ENCODE data around the gene KIAA2012.

Gene KIAA2012

DNA sequence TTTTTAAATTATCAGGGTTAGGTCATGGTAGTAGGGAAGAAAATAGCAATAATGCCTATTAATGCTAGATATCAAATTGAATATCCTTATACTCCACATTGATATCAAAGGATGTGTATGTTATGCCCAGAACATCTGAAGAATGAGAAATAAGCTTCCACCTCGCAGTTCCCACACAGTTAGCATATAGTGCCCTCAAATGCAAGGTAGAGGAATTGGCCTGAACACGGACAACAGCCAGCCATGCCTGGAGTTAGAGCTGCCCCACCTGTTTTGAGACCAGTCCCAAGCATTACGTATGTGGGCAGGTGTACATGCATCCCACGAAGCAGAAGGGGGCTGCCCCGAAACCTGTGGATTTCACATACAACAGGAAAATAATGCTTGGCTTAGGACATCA, 85.7 kb downstream of the KIAA2012 start:
- no peak for TF ChIP-seq ZBTB7A (IDR thresholded peaks at IDR 0.05; ENCODE audit: low read depth)
- TF ChIP-seq CREB1 (IDR thresholded peaks at IDR 0.05; ENCODE audit: low read depth) = no peak
- no peak for TF ChIP-seq NFIC (IDR thresholded peaks at IDR 0.05)
- TF ChIP-seq FOXM1 (IDR thresholded peaks at IDR 0.05; ENCODE audit: borderline replicate concordance, low read depth) = no peak
- TF ChIP-seq EP300 (IDR thresholded peaks at IDR 0.05; ENCODE audit: borderline replicate concordance) = no peak
- TF ChIP-seq TAF1 (IDR thresholded peaks at IDR 0.05; ENCODE audit: low read depth) = no peak
- no peak for TF ChIP-seq TEAD4 (IDR thresholded peaks at IDR 0.05)
- TF ChIP-seq YY1 (IDR thresholded peaks at IDR 0.05; ENCODE audit: low read depth) = no peak
- TF ChIP-seq RAD21 (IDR thresholded peaks at IDR 0.05; ENCODE audit: low read depth) = peak; percentile 60

- TF ChIP-seq CREB1 (IDR thresholded peaks at IDR 0.05; ENCODE audit: low read depth) = no peak
- TF ChIP-seq RAD21 (IDR thresholded peaks at IDR 0.05; ENCODE audit: low read depth) = no peak
- no peak for TF ChIP-seq EP300 (IDR thresholded peaks at IDR 0.05; ENCODE audit: borderline replicate concordance)
- no peak for TF ChIP-seq MAX (IDR thresholded peaks at IDR 0.05)
- TF ChIP-seq YY1 (IDR thresholded peaks at IDR 0.05; ENCODE audit: low read depth) = no peak
- no peak for TF ChIP-seq TEAD4 (IDR thresholded peaks at IDR 0.05)
- TF ChIP-seq TAF1 (IDR thresholded peaks at IDR 0.05; ENCODE audit: low read depth) = no peak
- no peak for TF ChIP-seq ZBTB7A (IDR thresholded peaks at IDR 0.05; ENCODE audit: low read depth)
- no peak for TF ChIP-seq EGR1 (IDR thresholded peaks at IDR 0.05)
Observed at GRCh38 chr2:202161151-202161835, 88.2 kb downstream of the KIAA2012 start.

DNA sequence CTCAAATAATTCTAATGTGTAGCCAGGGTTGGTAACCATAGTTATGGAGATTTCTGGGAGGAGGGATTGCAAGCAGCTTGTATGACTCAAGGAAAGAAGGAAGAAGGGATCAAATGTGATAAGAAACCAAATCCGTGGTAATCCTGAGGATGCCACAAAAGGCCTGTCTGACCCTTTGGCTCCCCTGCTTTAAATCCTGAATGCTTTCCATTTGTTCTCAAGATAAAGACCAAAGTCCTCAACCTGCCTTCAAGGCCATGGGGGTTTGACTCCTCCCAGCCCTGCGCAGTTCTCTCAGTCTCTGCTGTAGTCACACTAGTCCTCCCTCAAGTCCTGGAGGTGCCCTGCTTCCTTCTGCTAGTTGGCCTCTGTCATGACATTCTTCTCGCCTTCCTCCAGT, 91.4 kb downstream of the KIAA2012 start:
- TF ChIP-seq, protein P1, sequence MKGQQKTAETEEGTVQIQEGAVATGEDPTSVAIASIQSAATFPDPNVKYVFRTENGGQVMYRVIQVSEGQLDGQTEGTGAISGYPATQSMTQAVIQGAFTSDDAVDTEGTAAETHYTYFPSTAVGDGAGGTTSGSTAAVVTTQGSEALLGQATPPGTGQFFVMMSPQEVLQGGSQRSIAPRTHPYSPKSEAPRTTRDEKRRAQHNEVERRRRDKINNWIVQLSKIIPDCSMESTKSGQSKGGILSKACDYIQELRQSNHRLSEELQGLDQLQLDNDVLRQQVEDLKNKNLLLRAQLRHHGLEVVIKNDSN (IDR thresholded peaks at IDR 0.05) = no peak
- TF ChIP-seq TAF1 (IDR thresholded peaks at IDR 0.05; ENCODE audit: low read depth) (no peak), NFIC (IDR thresholded peaks at IDR 0.05) (no peak), CEBPB (IDR thresholded peaks at IDR 0.05) (no peak), TCF12 (IDR thresholded peaks at IDR 0.05; ENCODE audit: low read depth) (no peak), FOXM1 (IDR thresholded peaks at IDR 0.05; ENCODE audit: borderline replicate concordance, low read depth) (no peak), CREB1 (IDR thresholded peaks at IDR 0.05; ENCODE audit: low read depth) (no peak), EGR1 (IDR thresholded peaks at IDR 0.05) (no peak), MAX (IDR thresholded peaks at IDR 0.05) (no peak), EP300 (IDR thresholded peaks at IDR 0.05; ENCODE audit: borderline replicate concordance) (no peak), YY1 (IDR thresholded peaks at IDR 0.05; ENCODE audit: low read depth) (no peak), TEAD4 (IDR thresholded peaks at IDR 0.05) (no peak), RAD21 (IDR thresholded peaks at IDR 0.05; ENCODE audit: low read depth) (no peak), REST (IDR thresholded peaks at IDR 0.05; ENCODE audit: low read depth) (no peak), ZBTB7A (IDR thresholded peaks at IDR 0.05; ENCODE audit: low read depth) (no peak)

DNA sequence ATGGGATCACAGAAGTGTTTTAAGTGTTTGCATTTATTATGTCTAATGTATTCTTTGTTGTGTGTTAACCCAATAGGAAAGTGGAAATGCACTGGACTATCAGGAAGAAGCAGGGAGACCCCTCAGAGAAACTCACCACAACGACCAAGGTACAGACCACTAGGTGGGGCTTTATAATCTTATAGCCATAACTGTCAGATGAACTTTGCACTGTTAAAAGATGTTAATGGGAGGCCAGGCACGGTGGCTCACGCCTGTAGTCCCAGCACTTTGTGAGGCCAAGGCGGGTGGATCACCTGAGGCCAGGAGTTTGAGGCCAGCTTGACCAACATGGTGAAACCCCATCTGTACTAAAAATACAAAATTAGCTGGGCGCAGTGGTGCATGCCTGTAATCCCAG, 92.2 kb downstream of the KIAA2012 start:
- TF ChIP-seq CEBPB (IDR thresholded peaks at IDR 0.05) = no peak
- no peak for TF ChIP-seq RAD21 (IDR thresholded peaks at IDR 0.05; ENCODE audit: low read depth)
- no peak for TF ChIP-seq TEAD4 (IDR thresholded peaks at IDR 0.05)
- no peak for TF ChIP-seq EGR1 (IDR thresholded peaks at IDR 0.05)
- no peak for TF ChIP-seq TAF1 (IDR thresholded peaks at IDR 0.05; ENCODE audit: low read depth)
- no peak for TF ChIP-seq CREB1 (IDR thresholded peaks at IDR 0.05; ENCODE audit: low read depth)
- TF ChIP-seq, protein P1 (IDR thresholded peaks at IDR 0.05) = no peak
- TF ChIP-seq TCF12 (IDR thresholded peaks at IDR 0.05; ENCODE audit: low read depth) = no peak
- no peak for TF ChIP-seq ZBTB7A (IDR thresholded peaks at IDR 0.05; ENCODE audit: low read depth)
- TF ChIP-seq MAX (IDR thresholded peaks at IDR 0.05) = no peak
- no peak for TF ChIP-seq FOXM1 (IDR thresholded peaks at IDR 0.05; ENCODE audit: borderline replicate concordance, low read depth)
- TF ChIP-seq YY1 (IDR thresholded peaks at IDR 0.05; ENCODE audit: low read depth) = no peak
- no peak for TF ChIP-seq EP300 (IDR thresholded peaks at IDR 0.05; ENCODE audit: borderline replicate concordance)
- no peak for TF ChIP-seq NFIC (IDR thresholded peaks at IDR 0.05)
- no peak for TF ChIP-seq REST (IDR thresholded peaks at IDR 0.05; ENCODE audit: low read depth)

GRCh38 chr2:202165945-202166344, 92.9 kb downstream of the KIAA2012 start:
- TF ChIP-seq EP300 (IDR thresholded peaks at IDR 0.05; ENCODE audit: borderline replicate concordance) (no peak), NFIC (IDR thresholded peaks at IDR 0.05) (no peak), REST (IDR thresholded peaks at IDR 0.05; ENCODE audit: low read depth) (no peak), CREB1 (IDR thresholded peaks at IDR 0.05; ENCODE audit: low read depth) (no peak), RAD21 (IDR thresholded peaks at IDR 0.05; ENCODE audit: low read depth) (no peak), EGR1 (IDR thresholded peaks at IDR 0.05) (no peak), FOXM1 (IDR thresholded peaks at IDR 0.05; ENCODE audit: borderline replicate concordance, low read depth) (no peak), ZBTB7A (IDR thresholded peaks at IDR 0.05; ENCODE audit: low read depth) (no peak), MAX (IDR thresholded peaks at IDR 0.05) (no peak), TEAD4 (IDR thresholded peaks at IDR 0.05) (no peak), YY1 (IDR thresholded peaks at IDR 0.05; ENCODE audit: low read depth) (no peak)
